Smooth muscle cell (in vitro differentiated cells): ENCODE results near the gene PID1. TPM values are rescaled to one million over a fixed set of nuclear protein-coding genes. Genes with fewer than 3 reads are reported as not detected.

ENCODE experiments used
- DNase-seq: peaks from one replicate; lab custom pipeline; 2025; ENCODE audit not compliant: unreplicated experiment; lab: John Stamatoyannopoulos, UW
- H2AFZ ChIP-seq: fragments of 200-600 bp; sonication (generic); 2 replicates; pipeline ENCODE4 v1.6.0; 2016; ENCODE audit warnings: antibody characterized with exemption, low read depth, mild to moderate bottlenecking
- H3F3A ChIP-seq: fragments of 200-600 bp; sonication (generic); 2 replicates; pipeline ENCODE4 v1.6.0; 2017; ENCODE audit warnings: antibody characterized with exemption, low read depth
- H3K27ac ChIP-seq: fragments of 200-600 bp; sonication (generic); 2 replicates; pipeline ENCODE4 v1.5.1; 2016; ENCODE audit warnings: low read depth, mild to moderate bottlenecking
- H3K27me3 ChIP-seq: fragments of 200-600 bp; sonication (generic); 2 replicates; pipeline ENCODE4 v1.6.1; 2016; ENCODE audit warnings: low read depth, mild to moderate bottlenecking
- H3K36me3 ChIP-seq: fragments of 200-600 bp; sonication (generic); 2 replicates; pipeline ENCODE4 v1.5.1; 2016; ENCODE audit warnings: low read depth
- H3K4me1 ChIP-seq: fragments of 200-600 bp; sonication (generic); 2 replicates; pipeline ENCODE4 v1.5.1; 2016; ENCODE audit warnings: low read depth
- H3K4me2 ChIP-seq: fragments of 200-600 bp; sonication (generic); 2 replicates; pipeline ENCODE4 v1.6.0; 2016; ENCODE audit warnings: mild to moderate bottlenecking
- H3K4me3 ChIP-seq: fragments of 200-600 bp; sonication (generic); 2 replicates; pipeline ENCODE4 v1.5.1; 2016; ENCODE audit warnings: mild to moderate bottlenecking
- H3K79me2 ChIP-seq: fragments of 200-600 bp; sonication (generic); 2 replicates; pipeline ENCODE4 v1.6.0; 2016; ENCODE audit warnings: low read depth, mild to moderate bottlenecking
- H3K9ac ChIP-seq: fragments of 200-600 bp; sonication (generic); 2 replicates; pipeline ENCODE4 v1.6.0; 2016; ENCODE audit warnings: low read depth
- H3K9me3 ChIP-seq: fragments of 200-600 bp; sonication (generic); replicated peaks from 2 replicates; pipeline ENCODE4 v1.5.1; 2016; ENCODE audit warnings: low read depth
- H4K20me1 ChIP-seq: fragments of 200-600 bp; sonication (generic); 2 replicates; pipeline ENCODE4 v1.6.0; 2016; ENCODE audit warnings: low read depth
- WGBS: methylation state at CpG from one replicate; pipeline ENCODE4 v1.1.7; 2016; ENCODE audit warnings: low lambda C conversion rate; 5-methylcytosine and 5-hydroxymethylcytosine counted together
- polyA plus RNA-seq: library from polyadenylated mRNA; unstranded; fragments of >200 nt; fragmentation: Nextera tagmentation; extraction: Ambion mirVana; gene quantifications from 2 replicates; pipeline ENCODE4 v1.2.1, GENCODE V29; 2016
- total RNA-seq: library from RNA; depleted of rRNA; stranded (reverse); fragments of >200 nt; gene quantifications from 2 replicates; pipeline ENCODE4 v1.2.3, GENCODE V29; 2014
- TF ChIP-seq, protein P1 (sequence below): fragments of 200-600 bp; sonication (generic); IDR thresholded peaks from 2 replicates; pipeline ENCODE4 v1.5.1; 2017; ENCODE audit warnings: borderline replicate concordance, mild to moderate bottlenecking, antibody characterized with exemption; ENCODE audit not compliant: insufficient read depth, poor library complexity, severe bottlenecking

PID1 gene
- total and polyA plus RNA-seq, 2 experiments from 2014 or later = 18.1 to 45.3 TPM

DNA sequence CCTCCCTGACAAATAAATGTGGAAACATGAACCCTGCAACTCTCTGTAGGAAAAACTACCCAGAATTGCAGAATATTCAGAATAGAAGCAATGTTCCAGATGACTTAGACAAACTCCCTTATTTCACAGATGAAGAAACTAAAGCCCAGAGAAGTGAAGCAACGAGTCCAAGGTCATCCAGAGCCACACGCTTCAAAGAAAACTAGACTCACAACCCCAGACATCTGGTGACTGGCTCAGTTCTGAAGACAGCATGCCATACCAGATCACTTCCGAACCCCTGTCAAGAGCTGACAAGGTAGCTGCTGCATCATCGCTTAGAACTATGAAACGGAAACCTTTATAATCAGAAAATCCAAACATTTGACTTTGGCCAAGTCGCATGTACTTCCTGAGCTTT, 101.3 kb downstream of the PID1 start:
- Histone ChIP-seq H3K9me3 (no peaks in the 10 kb centered on the region), H3K4me2 (peak overlapping the region; percentile 69), H3K27me3 (no peaks in the 10 kb centered on the region), H3F3A (no peaks in the 10 kb centered on the region), H3K4me3 (no peak overlapping the region), H3K79me2 (peaks cover 40% of the 10 kb centered on the region), H3K4me1 (peaks cover 8% of the 10 kb centered on the region), H3K27ac (peak overlapping the region; percentile 46), H3K9ac (peak overlapping the region; percentile 14), H4K20me1 (peaks cover 9% of the 10 kb centered on the region), H3K36me3 (no peaks in the 10 kb centered on the region), H2AFZ (no peak overlapping the region)
- TF ChIP-seq, protein P1, sequence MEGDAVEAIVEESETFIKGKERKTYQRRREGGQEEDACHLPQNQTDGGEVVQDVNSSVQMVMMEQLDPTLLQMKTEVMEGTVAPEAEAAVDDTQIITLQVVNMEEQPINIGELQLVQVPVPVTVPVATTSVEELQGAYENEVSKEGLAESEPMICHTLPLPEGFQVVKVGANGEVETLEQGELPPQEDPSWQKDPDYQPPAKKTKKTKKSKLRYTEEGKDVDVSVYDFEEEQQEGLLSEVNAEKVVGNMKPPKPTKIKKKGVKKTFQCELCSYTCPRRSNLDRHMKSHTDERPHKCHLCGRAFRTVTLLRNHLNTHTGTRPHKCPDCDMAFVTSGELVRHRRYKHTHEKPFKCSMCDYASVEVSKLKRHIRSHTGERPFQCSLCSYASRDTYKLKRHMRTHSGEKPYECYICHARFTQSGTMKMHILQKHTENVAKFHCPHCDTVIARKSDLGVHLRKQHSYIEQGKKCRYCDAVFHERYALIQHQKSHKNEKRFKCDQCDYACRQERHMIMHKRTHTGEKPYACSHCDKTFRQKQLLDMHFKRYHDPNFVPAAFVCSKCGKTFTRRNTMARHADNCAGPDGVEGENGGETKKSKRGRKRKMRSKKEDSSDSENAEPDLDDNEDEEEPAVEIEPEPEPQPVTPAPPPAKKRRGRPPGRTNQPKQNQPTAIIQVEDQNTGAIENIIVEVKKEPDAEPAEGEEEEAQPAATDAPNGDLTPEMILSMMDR = no peak
- no peak for DNase-seq
- WGBS = 48% methylated on average over 6 of the region's 6 CpGs

DNA sequence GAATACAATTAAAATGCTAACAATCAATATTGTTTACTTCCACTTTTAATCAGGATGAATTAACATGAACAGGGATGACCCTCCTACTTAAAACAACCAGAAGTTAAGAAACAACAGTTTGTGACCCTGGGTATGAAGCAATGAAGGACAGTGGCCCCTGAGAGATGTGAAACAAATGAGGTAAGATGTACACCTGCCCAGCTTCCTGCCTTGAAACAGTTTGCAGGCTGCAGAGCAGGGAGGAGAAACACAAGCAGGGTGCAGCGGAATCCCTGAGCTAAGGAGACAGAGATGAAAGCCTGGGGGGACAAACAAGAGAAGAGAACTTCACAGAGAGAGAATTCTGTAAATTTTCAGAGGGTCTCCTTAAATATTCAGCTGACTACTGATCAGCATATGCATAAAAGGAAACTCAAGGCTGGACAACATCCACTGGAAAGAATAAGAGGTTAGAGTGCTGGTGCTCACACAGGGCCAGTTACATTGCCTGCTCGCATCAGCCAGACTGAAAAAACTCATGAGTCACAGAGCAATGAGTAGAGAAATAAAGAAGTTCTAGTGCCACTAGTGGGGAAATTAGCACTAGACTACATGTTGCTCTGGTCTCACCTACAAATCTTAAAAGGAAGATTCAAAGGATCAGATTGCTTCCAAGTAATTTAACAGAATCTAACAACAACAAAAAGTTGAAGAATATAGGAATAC, 106.4 kb downstream of the PID1 start:
- Histone ChIP-seq H3K27me3 (no peaks in the 10 kb centered on the region), H2AFZ (no peak overlapping the region), H3K27ac (no peak overlapping the region), H3K4me1 (peaks cover 2% of the 10 kb centered on the region), H3K79me2 (peaks cover 35% of the 10 kb centered on the region), H3K9me3 (no peaks in the 10 kb centered on the region), H3K9ac (no peak overlapping the region), H3K4me2 (no peak overlapping the region), H4K20me1 (peaks cover 10% of the 10 kb centered on the region), H3F3A (no peaks in the 10 kb centered on the region), H3K4me3 (no peak overlapping the region), H3K36me3 (no peaks in the 10 kb centered on the region)
- TF ChIP-seq, protein P1 = no peak
- DNase-seq = no peak
- WGBS = 62% methylated on average over 2 of the region's 2 CpGs

- Histone ChIP-seq H3K9me3 (no peaks in the 10 kb centered on the region), H3K36me3 (no peaks in the 10 kb centered on the region), H3K79me2 (peaks cover 34% of the 10 kb centered on the region), H2AFZ (no peak overlapping the region), H3K27ac (no peak overlapping the region), H3K4me2 (no peak overlapping the region), H3K9ac (no peak overlapping the region), H3F3A (no peaks in the 10 kb centered on the region), H3K4me3 (no peak overlapping the region), H3K4me1 (no peaks in the 10 kb centered on the region), H4K20me1 (peaks cover 10% of the 10 kb centered on the region), H3K27me3 (no peaks in the 10 kb centered on the region)
- TF ChIP-seq, protein P1 = no peak
- DNase-seq = no peak
- WGBS = 87% methylated on average over 2 of the region's 2 CpGs
Measured at GRCh38 chr2:229163893-229164292, 107.2 kb downstream of the PID1 start.

- Histone ChIP-seq H3K27ac (no peak overlapping the region), H3K9me3 (no peaks in the 10 kb centered on the region), H3K4me1 (no peaks in the 10 kb centered on the region), H4K20me1 (peaks cover 10% of the 10 kb centered on the region), H3F3A (no peaks in the 10 kb centered on the region), H3K4me3 (no peak overlapping the region), H3K9ac (no peak overlapping the region), H3K27me3 (no peaks in the 10 kb centered on the region), H3K4me2 (no peak overlapping the region), H3K36me3 (no peaks in the 10 kb centered on the region), H2AFZ (no peak overlapping the region), H3K79me2 (peaks cover 15% of the 10 kb centered on the region)
- 96% methylated on average over 4 of the region's 4 CpGs for WGBS
- no peak for DNase-seq
- TF ChIP-seq, protein P1 = no peak
Measured at GRCh38 chr2:229162015-229162414, 109.1 kb downstream of the PID1 start.
